Measurements from ENCODE around the gene BTBD10.

Gene BTBD10

GRCh38 chr11:13339195-13340153 lies 123.5 kb downstream of the BTBD10 start:
- no peak for DNase-seq (ENCODE audit: low read depth in 2 of 2)

- DNase-seq (ENCODE audit: low read depth in 2 of 2) = no peak
Measured at GRCh38 chr11:13338427-13339069, 124.5 kb downstream of the BTBD10 start.

- DNase-seq (ENCODE audit: low read depth in 2 of 2) = no peak
Measured at GRCh38 chr11:13338019-13338426, 125.0 kb downstream of the BTBD10 start.

Data from stimulated activated CD8-positive, alpha-beta memory T cell treated with anti-CD3 and anti-CD28 coated beads, Interleukin-2, amount 100 ng/mL, for 1 hour (primary cell).